HG03095 (cell line): ENCODE measurements around the gene HOXD10.

Source experiments
- ATAC-seq: cut with Tn5 transposase; IDR thresholded peaks from one replicate; pipeline ENCODE4 v1.9.1; 2021; ENCODE audit warnings: moderate library complexity; ENCODE audit not compliant: unreplicated experiment

Gene HOXD10

GRCh38 chr2:176160986-176161824 is 44.6 kb downstream of the HOXD10 start:
- ATAC-seq, result no peak

GRCh38 chr2:176161825-176162626 is 45.4 kb downstream of the HOXD10 start:
- ATAC-seq, result no peak

GRCh38 chr2:176162911-176163671 is 46.5 kb downstream of the HOXD10 start:
- no peak for ATAC-seq

- no peak for ATAC-seq
Measured at GRCh38 chr2:176163672-176164056, 47.1 kb downstream of the HOXD10 start.

GRCh38 chr2:176164201-176164600 is 47.6 kb downstream of the HOXD10 start:
- ATAC-seq, result no peak

GRCh38 chr2:176164611-176165369 is 48.2 kb downstream of the HOXD10 start:
- no peak for ATAC-seq

- ATAC-seq, result no peak
Measured at GRCh38 chr2:176165370-176166050, 48.9 kb downstream of the HOXD10 start.

- ATAC-seq, result no peak
Measured at GRCh38 chr2:176166272-176166671, 49.7 kb downstream of the HOXD10 start.

- ATAC-seq, result no peak
Measured at GRCh38 chr2:176167398-176167797, 50.8 kb downstream of the HOXD10 start.

- ATAC-seq, result no peak
Measured at GRCh38 chr2:176169181-176169580, 52.6 kb downstream of the HOXD10 start.
